ENCODE results near the gene NTRK2.
A peak's percentile ranks its signal among the peaks of the same experiment; 100 is the strongest.

NTRK2 gene

DNA sequence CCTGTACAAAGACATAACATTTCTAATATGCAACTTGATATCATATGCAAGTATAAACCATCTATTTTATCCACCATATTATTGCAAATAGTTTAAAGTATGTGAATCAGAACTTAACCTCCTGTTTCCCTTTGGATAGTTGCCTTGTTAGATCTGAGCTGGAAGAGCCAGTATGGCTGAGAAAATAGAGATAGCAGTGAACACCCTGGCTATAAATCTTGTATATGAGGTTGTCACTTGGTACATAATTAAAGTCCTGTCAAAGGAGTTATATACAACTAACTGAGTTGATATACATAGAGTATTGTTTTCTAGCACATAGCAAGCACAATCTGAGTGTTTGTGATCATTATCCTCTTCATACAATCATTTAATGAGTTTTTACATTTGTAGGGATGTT is 272.3 kb downstream of the NTRK2 start:
- no peak for DNase-seq (ENCODE audit: low read depth)

DNA sequence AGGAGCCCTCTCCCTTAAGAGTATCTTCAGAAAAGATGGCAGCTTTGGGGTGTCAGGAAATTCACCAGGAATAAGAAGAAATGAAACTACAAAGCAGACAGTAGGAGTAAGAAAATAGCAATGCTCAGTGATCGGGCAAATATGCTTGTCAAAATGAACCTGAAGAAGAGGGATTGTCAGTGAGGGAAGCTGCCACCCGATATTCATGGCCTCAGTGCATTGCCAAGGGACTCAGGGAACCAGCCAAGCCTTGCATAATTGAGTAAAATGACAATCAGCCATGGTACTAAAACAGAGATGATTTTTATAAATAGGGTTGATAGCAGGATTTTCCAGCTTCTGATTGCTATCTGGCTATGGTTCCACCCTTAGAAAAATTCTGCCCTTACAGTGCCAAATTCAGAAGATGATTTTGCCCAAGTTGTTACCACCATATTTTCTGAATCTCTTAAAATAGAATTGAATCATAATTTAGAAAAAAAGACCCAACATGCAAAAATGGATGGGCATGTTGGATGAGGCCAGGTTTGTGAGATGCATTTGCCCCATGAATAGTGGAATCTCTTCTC is 274.0 kb downstream of the NTRK2 start:
- DNase-seq (ENCODE audit: low read depth): no peak

DNA sequence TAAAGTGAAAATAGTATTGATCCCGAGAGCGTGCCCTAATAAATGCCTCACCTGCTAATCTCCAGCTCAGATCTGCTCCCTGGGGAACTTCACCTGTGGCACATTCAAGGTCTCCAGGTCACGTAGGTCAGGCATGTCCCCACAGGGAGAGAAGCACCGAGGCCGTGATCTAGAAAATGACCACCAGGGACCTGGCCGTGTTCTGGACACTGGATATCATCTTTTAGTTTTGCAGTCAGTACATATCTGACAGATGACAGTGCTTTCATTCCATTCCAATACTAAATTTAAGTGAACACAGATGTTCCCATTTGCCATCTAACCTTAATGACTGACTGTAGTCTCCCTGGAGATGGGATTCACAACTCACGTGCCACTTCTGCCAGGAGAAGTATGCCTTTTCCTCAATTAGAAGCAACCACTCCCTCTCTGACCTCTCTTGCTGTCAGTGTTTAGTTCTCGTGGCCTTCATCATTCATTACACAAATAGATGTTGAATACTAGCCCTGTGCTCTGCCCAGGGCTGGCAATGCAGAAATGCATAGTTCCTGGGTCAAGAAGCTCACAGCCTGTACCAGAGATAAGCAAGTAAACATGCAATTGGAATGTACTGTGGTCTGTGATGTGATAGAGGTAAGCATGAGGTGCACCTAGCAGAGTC is 276.5 kb downstream of the NTRK2 start:
- no peak for DNase-seq (ENCODE audit: low read depth)

DNA sequence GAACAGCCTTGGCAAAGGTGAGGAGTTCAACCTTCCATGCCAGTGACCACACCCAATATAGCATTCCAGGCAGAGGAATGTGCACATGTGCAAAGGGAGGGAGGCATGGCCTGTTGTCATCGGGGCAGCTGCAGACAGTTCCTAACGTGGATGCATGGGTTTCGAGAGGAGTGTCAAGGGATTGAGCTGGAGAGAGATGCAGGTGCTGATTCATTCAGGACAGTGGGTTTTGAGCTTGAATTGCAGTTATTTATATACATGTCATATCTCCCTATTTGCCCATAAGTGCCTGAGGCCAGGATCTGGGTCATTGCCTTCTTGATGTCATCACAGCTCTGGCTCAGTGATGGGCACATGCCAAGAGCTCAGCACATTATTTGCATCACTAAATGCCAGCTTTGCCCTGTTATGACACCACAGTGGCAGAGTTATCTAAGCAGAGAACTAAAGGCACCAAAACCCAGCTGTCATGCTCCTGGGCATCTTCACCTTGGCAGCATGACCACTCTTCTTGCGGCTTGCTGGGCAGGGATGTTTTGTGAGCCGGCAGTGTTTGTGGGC is 278.0 kb downstream of the NTRK2 start:
- DNase-seq (ENCODE audit: low read depth): no peak

DNA sequence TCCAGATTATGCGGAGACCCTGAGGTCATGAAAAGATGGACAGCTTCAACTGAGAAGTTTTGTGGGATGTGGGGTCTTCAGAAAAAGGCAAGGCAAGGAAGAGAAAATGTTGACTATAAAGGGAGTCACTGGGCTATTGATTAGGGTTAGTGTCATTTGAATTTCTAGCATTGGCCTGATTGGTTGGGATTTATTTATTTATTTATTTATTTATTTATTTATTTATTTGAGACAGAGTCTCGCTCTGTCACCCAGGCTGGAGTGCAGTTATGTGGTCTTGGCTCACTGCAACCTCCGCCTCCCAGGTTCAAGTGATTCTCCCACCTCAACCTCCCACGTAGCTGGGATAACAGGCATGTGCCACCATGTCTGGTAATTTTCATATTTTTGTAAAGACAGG is 279.7 kb downstream of the NTRK2 start:
- no peak for DNase-seq (ENCODE audit: low read depth)

DNA sequence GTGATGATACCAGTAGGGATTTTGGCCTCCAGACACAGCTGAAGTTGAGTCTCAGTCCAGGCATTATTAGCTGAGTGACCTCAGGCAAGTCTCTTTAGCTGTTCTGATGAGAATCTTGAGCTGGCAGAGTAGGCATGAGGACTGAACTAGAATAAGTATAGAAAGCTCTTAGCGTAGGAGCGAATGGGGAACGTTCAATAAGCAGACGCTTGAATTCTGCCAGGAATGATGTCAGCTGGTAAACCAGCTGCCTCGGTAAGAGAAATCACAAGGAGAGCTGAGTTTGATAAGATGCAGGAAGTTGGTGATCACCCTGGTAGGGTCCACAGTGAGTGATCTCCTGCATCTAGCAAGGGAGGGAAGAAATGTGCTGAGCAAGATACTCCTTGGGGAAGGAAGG is 280.4 kb downstream of the NTRK2 start:
- DNase-seq (ENCODE audit: low read depth): no peak

DNA sequence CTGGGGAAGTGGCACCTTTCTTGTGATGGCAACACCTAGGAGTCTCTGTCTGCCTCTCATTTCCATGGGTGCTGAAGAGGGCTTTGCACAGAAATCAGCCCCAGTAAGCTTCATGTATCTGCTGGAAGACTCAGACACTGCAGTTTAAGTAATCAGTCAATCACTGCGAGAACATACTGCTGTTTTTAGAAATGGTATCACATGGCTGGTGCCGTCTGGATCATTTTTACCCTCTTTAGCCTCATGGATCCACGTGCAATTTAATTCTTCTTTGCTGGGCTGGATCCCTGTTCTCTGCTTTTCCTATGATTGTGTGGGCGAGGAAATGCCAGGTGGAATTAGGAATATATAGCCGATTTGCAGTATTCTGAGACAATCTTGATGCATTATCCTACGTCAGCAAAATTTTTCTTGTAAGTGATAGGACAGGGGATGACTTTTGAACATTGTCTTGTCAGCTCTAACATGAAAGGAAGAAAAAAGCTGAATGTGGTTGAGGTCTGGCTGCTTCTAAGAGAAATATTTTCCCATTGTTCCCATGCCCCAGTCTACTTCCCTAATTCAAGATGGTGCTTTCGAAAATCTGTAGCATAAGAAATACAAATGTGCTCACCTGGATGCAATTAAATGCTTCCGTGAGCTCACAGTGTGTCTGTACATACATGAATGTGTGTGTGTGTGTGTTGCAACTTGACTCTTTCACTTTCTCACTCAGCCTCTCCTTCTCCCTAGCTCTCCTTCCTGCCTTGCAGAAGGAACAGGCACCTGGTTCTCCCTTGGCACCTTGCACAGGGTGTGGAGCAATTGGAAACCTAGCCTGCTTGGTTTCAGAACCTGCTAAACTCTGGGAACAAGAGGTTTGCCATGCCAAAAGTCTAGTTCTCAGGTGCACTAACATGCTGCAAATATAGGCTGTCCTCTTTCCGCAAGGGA is 281.6 kb downstream of the NTRK2 start:
- no peak for DNase-seq (ENCODE audit: low read depth)

DNA sequence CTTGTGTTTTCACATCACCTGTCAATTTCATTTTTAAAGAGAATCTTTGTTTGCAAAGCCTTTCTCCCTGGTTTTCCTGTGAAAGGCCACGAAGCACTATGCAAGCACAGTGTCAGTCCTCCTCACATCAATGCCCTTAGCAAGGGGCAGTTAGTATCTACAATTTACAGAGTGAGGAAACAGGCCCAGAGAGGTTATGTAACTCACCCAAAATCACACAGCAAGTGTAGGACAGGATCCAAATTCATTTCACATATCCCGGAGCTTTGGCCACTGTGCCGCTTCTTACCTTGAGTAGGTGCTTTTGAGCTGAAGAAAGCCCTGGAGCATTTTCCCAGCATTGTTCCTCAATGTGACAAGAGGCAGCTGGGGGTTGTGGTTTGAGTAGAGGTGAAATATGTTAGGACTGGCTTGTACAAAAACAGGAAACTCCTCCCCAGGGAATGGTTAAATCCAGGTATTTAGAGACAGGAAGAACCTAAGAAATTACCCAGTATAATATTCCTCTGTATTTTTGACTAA is 283.8 kb downstream of the NTRK2 start:
- no peak for DNase-seq (ENCODE audit: low read depth)

DNA sequence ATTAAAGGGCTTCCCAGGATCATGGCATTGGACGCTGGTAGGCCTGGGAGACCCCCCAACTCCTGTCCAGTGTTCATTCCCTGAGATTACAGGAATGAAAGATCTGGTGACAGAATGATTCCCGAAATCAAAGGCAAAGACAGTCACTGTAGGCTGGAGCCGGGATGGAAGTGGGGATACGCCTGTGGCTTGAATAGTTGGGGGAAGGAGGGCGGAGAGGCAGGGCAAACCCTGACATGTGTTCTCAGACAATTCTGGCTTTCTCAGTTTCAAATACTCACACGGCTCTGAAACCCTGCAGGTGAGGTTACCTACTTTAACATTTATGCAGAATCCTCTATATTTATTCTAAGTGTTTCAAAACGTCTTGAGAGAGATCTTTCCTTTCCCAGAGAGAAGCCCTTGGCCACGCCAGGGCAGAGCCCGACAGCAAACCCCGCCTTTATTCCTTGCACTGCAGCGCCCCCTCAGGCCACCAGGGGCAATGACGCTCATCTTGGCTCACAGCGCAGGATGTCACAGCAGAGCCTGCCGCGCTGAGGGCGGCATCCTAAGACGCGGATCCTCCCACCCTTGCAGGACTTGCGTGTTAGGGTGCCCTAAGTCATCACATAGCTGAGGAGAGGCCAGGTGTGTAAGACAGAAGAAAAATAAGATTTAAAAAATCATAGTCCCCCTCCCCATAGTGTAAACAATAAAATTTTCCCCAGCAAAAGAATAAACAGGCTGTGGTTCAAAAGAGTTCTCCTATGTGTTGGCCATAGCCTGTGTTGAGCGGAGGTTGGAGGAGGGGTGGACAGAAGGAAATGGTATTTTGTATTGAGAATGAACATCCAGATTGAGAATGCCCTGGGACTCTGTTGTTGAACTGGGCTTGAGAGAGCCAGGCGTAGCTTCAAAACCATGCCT is 284.5 kb downstream of the NTRK2 start:
- DNase-seq (ENCODE audit: low read depth): peak; percentile 3

DNA sequence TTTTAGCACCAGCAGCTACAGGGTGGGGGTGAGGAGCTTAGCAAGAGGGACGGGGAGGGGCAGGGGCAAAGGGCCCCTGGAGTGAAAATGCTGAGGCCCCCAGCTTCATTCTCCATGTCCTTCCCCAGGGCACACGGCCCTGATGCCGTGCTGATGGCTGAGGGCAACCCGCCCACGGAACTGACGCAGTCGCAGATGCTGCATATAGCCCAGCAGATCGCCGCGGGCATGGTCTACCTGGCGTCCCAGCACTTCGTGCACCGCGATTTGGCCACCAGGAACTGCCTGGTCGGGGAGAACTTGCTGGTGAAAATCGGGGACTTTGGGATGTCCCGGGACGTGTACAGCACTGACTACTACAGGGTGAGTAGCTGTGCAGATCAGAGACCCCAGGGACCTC is 285.6 kb downstream of the NTRK2 start:
- DNase-seq (ENCODE audit: low read depth): no peak

DNA sequence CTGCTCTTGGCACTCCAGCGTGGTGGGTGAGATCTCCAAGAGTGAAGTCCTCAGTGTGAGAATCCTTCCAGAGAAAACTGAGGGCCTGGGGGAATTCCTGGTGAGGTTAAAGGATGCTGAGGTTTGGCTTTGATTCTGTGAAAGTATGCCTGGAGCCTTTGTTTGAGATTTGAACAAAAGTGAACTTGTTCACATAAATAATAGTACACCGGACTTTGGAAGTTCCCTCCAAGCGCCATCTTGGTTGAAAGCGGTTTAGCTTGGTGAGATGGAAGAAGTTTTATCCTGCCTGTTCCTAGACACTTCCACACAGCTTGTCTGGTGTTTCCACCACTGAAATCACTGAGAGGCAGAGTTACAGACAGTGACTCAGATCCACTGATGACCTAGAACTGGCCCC is 286.4 kb downstream of the NTRK2 start:
- no peak for DNase-seq (ENCODE audit: low read depth)

DNA sequence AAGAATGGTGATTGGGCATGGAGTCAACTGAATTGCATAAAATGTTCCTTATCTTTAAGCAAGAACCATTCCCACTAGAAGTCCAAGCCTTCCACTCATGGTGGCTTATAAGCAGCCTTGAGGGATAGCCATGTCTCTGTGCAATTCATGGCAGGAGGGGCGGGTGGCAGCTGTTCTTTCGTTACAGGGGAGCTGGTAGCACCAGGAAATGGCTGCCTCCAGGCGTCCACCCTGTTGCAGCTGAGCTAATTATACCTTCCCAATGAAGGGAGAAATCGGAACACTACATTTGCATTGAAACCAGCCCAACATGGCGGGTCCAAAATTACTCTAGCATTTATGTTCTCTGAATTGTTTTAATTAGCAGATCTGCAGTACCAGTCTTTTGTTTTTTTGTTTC is 289.8 kb downstream of the NTRK2 start:
- DNase-seq (ENCODE audit: low read depth): no peak

DNA sequence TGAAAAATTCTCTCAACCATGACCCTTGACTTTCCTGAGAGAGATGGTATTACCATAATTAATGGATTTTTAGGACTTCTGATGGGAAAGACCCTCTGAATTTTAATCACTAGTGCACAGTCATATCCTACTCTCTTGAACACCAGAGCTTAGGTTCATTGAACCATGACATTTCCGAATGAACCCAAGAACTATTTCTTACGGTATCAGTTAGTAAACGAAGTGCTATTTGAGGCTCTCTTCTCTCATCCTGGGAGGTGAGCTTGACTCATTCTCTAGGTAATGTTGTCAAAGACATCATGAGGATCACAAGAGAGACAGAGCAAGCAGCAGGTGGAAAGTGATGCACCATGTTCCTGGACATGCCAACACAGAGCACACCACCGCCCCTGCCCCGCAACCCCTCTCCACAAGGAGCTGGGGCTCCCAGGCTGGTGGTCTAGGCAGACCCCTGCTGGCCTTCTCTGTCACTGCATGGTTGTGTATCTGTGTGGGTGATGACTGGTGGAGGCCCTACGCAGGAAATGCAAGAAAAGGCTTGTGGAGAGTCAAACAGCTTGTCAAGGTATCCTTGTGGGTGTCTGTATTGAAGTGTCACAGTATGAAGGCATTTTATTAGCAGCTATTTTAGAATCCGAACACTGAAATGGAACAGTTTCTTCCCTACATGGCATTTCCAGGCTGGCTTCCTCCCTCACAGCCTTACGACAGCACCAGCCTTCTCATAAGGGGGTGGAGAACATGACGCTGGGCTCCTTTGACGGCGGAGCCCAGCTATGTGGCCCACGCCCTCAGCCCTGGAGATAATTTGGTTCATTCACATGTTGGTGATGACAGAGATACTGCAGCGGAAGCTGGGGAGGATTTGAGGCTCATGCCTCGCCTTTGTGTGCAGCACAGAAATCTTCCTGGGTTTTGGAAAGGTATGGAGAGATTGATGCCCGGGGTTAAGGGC is 297.6 kb downstream of the NTRK2 start:
- no peak for DNase-seq (ENCODE audit: low read depth)

DNA sequence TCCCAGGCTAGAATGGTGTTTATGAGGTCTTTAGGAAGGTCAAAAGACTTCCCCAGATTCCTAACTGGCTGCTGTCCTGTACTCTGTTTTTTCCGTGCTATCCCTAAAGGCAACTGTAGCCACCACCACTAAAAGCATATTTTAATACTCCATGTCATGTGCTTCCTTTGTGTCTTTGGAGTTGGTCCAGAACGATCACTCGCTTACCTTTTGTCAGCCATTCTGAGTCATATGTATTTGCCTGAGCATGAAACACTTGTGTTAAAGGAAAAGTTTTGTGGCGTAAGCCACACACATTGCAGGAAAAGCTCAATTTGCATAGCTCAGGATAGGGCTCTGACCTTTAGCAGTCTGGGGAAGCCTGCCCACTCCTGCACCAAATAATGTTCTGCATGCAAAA is 299.6 kb downstream of the NTRK2 start:
- DNase-seq (ENCODE audit: low read depth): no peak

DNA sequence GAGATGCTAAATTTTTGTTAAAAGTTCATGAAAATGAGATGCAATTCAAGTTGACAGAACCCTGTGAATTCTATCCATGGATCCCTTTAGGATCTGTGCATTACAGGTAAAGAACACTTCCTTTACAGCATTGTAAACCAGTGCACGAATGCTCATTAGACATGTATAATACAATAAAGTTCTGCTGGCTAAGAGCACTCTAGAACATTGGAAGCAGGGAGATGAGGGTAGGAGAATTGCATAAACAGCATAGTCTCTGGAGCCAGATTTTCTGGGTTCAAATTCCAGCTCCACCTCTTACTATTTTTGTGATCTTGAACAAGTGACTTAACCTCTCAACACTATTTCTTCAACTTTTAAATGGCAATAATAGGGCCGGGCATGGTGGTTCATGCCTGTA is 300.2 kb downstream of the NTRK2 start:
- no peak for DNase-seq (ENCODE audit: low read depth)

DNA sequence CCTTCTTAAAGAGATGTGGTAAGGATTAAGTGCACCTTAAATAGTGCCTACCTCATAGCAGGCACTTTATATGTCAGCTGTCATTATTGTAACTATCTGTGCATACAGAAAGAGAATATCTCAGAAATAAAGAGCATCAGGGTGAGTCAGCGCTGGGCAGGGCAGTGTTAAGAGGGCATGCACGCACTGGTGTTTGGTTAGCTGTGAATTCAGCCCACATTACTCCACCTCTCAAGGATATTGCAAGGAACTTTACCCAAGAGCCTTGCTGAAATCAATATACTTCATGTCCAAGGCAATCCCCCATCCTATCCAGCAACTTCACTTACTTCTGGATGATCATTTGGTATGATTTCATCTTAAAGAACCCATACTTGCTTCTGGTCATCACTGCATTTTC is 300.9 kb downstream of the NTRK2 start:
- no peak for DNase-seq (ENCODE audit: low read depth)

DNA sequence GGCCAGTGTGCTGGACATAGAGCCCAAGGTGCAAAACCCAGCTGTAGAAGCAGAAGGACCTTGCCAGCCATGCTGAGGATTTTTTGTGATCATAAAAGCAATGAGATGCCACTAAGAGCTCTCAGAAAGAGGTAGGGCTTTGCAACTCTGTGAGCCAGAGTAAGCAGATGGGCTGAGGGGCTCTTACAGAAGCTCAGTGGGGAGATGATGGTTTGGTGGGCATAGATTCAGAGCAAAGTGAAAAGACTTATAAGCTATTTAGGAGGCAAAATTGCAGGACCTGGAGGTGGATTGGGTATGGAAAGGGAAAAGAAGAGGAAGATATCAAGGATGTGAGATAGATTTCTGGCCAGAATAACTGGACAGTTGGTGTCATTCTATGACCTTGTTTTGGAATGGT is 302.0 kb downstream of the NTRK2 start:
- no peak for DNase-seq (ENCODE audit: low read depth)

DNA sequence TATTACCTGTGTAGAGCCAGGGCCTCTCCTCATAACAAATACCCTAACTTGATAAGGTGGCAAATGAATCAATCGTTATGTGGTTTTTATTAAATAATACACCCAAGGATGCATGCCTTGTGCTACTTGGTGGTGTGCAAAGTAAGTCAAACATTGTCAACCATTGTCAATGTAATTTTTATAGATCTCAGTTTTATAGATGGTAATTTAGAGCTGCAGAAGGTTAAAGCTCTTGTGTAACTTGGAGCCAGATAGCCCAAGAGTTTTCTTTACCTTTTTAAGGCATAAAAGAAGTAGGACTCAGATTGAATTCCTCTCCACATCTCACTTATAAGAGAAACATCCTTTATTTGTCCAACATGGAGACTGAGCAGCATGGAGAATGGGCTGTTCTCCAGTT is 304.7 kb downstream of the NTRK2 start:
- DNase-seq (ENCODE audit: low read depth): no peak

DNA sequence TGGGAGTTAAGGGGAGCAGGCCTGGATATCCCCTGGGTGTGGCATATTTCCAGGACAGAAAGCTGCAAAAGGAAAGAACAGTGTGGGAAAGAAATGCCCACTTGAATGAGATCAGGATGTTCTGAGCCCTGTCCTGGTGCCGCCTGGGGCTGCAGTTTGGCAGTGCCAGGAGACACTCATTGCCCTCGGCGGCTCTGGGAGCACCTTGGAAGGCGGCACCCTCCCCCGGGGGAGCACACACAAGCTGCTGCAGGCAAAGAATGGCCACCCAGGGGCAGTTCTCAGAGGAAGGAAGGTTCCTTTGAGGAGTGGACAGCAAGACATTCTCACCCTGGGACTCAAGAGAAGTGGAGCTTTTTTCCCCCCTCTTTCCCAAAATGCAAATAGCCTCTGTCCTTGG is 305.3 kb downstream of the NTRK2 start:
- DNase-seq (ENCODE audit: low read depth): no peak

DNA sequence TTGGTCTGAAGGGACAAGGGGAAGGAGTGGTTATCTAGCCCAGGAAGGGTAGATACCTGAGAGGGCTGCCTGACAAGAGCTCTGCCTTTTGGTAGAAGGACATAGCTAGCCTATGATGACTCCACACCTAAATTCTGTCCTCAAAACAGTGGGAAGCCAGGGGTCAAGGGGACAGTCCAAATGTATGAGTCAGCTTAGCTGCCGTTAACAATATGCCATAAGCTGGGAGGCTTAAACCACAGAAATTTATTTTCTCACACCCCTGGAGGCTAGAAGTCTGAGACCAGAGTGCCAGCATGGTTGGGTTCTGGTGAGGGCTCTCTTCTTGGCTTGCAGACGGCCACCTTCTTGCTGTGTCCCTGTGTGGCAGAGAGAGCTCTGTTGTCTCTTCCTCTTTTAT is 306.4 kb downstream of the NTRK2 start:
- no peak for DNase-seq (ENCODE audit: low read depth)

DNA sequence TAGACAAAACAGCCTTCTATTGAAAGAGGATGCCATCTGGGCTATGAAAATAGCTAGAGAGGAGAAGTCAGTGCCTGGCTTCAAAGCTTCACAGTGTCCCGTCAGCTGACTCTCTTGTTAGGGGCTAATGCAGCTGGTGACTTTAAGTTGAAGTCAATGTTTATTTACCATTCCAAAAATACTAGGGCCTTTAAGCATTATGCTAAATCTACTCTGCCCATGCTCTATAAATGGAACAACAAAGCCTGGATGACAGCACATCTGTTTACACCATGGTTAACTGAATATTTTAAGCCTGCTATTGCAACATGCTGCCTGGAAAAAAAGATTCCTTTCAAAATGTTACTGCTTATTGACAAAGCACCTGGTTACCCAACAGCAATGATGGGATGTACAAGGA is 309.1 kb downstream of the NTRK2 start:
- no peak for DNase-seq (ENCODE audit: low read depth)

Measured in stimulated activated CD8-positive, alpha-beta memory T cell treated with anti-CD3 and anti-CD28 coated beads, Interleukin-15, amount 100 ng/mL, for 1 hour (primary cell).